Measurements from ENCODE around the gene SNX4.
"Not testable (repeated sequence)": the region's sequence is repeated elsewhere in the genome, so short reads cannot be mapped to it uniquely, and the experiment has no call there.

SNX4 gene

GRCh38 chr3:125482406-125482805 lies 37.6 kb downstream of the SNX4 start:
- ChIA-PET CTCF (interaction anchor here (0.7 to 1.5 kb wide), 2 partner anchors 11 to 30 kb away, joined by 3 to 14 read pairs; no protein-coding TSS in a partner anchor), POLR2A (no interaction called here)
- TF ChIP-seq CTCF (IDR thresholded peaks at IDR 0.05; ENCODE audit: control extremely low read depth, extremely low read depth, low read depth, missing control alignments) = no peak
- no peak for DNase-seq (ENCODE audit: extremely low spot score)

GRCh38 chr3:125481786-125482185 lies 38.2 kb downstream of the SNX4 start:
- no peak for TF ChIP-seq CTCF (IDR thresholded peaks at IDR 0.05; ENCODE audit: control extremely low read depth, extremely low read depth, low read depth, missing control alignments)
- ChIA-PET POLR2A (no interaction called here), CTCF (interaction anchor here (0.6 to 1.5 kb wide), 3 partner anchors 10 to 104 kb away, joined by 3 to 14 read pairs (median 3); no protein-coding TSS in a partner anchor)
- no peak for DNase-seq (ENCODE audit: extremely low spot score)

- CTCF ChIA-PET = interaction anchor here (1.5 kb wide), 1 partner anchor 10 kb away, joined by 14 read pairs; no protein-coding TSS in a partner anchor
- DNase-seq (ENCODE audit: extremely low spot score); POLR2A ChIA-PET: not testable (repeated sequence)
Measured at GRCh38 chr3:125481375-125481759, 38.6 kb downstream of the SNX4 start.

GRCh38 chr3:125480656-125481374 lies 39.2 kb downstream of the SNX4 start:
- ChIA-PET CTCF (interaction anchor here (0.9 to 1.9 kb wide), 4 partner anchors 9 to 719 kb away, joined by 3 to 14 read pairs (median 4); no protein-coding TSS in a partner anchor), POLR2A (no interaction called here)
- no peak for TF ChIP-seq CTCF (IDR thresholded peaks at IDR 0.05; ENCODE audit: control extremely low read depth, extremely low read depth, low read depth, missing control alignments)
- no peak for DNase-seq (ENCODE audit: extremely low spot score)

- TF ChIP-seq CTCF (IDR thresholded peaks at IDR 0.05; ENCODE audit: control extremely low read depth, extremely low read depth, low read depth, missing control alignments) = no peak
- ChIA-PET CTCF (interaction anchor here (1.1 to 1.9 kb wide), 3 partner anchors 8 to 28 kb away, joined by 3 to 6 read pairs (median 5); no protein-coding TSS in a partner anchor), POLR2A (no interaction called here)
- DNase-seq (ENCODE audit: extremely low spot score) = no peak
Measured at GRCh38 chr3:125479091-125479490, 40.9 kb downstream of the SNX4 start.

- CTCF ChIA-PET = interaction anchor here (0.9 to 1.9 kb wide), 2 partner anchors 15 to 39 kb away, joined by 3 to 6 read pairs; no protein-coding TSS in a partner anchor
- POLR2A ChIA-PET = no interaction called here
Measured at GRCh38 chr3:125478326-125478725, 41.7 kb downstream of the SNX4 start.

More at GRCh38 chr3:125478326-125478725, 41.7 kb downstream of the SNX4 start:
- DNase-seq (ENCODE audit: extremely low spot score) = no peak
- no peak for TF ChIP-seq CTCF (IDR thresholded peaks at IDR 0.05; ENCODE audit: control extremely low read depth, extremely low read depth, low read depth, missing control alignments)

All from GM10248 (cell line).